Smooth muscle cell (in vitro differentiated cells): ENCODE data around the gene S100A6. TPM values are rescaled to one million over a fixed set of nuclear protein-coding genes. Genes with fewer than 3 reads are reported as not detected.

Source experiments
- DNase-seq: peaks from one replicate; lab custom pipeline; 2025; ENCODE audit not compliant: unreplicated experiment; lab: John Stamatoyannopoulos, UW
- H2AFZ ChIP-seq: fragments of 200-600 bp; sonication (generic); 2 replicates; pipeline ENCODE4 v1.6.0; 2016; ENCODE audit warnings: antibody characterized with exemption, low read depth, mild to moderate bottlenecking
- H3F3A ChIP-seq: fragments of 200-600 bp; sonication (generic); 2 replicates; pipeline ENCODE4 v1.6.0; 2017; ENCODE audit warnings: antibody characterized with exemption, low read depth
- H3K27ac ChIP-seq: fragments of 200-600 bp; sonication (generic); 2 replicates; pipeline ENCODE4 v1.5.1; 2016; ENCODE audit warnings: low read depth, mild to moderate bottlenecking
- H3K27me3 ChIP-seq: fragments of 200-600 bp; sonication (generic); 2 replicates; pipeline ENCODE4 v1.6.1; 2016; ENCODE audit warnings: low read depth, mild to moderate bottlenecking
- H3K36me3 ChIP-seq: fragments of 200-600 bp; sonication (generic); 2 replicates; pipeline ENCODE4 v1.5.1; 2016; ENCODE audit warnings: low read depth
- H3K4me1 ChIP-seq: fragments of 200-600 bp; sonication (generic); 2 replicates; pipeline ENCODE4 v1.5.1; 2016; ENCODE audit warnings: low read depth
- H3K4me2 ChIP-seq: fragments of 200-600 bp; sonication (generic); 2 replicates; pipeline ENCODE4 v1.6.0; 2016; ENCODE audit warnings: mild to moderate bottlenecking
- H3K4me3 ChIP-seq: fragments of 200-600 bp; sonication (generic); 2 replicates; pipeline ENCODE4 v1.5.1; 2016; ENCODE audit warnings: mild to moderate bottlenecking
- H3K79me2 ChIP-seq: fragments of 200-600 bp; sonication (generic); 2 replicates; pipeline ENCODE4 v1.6.0; 2016; ENCODE audit warnings: low read depth, mild to moderate bottlenecking
- H3K9ac ChIP-seq: fragments of 200-600 bp; sonication (generic); 2 replicates; pipeline ENCODE4 v1.6.0; 2016; ENCODE audit warnings: low read depth
- H3K9me3 ChIP-seq: fragments of 200-600 bp; sonication (generic); replicated peaks from 2 replicates; pipeline ENCODE4 v1.5.1; 2016; ENCODE audit warnings: low read depth
- H4K20me1 ChIP-seq: fragments of 200-600 bp; sonication (generic); 2 replicates; pipeline ENCODE4 v1.6.0; 2016; ENCODE audit warnings: low read depth
- CTCF ChIP-seq: fragments of 200-600 bp; sonication (generic); IDR thresholded peaks from 2 replicates; pipeline ENCODE4 v1.5.1; 2017; ENCODE audit warnings: borderline replicate concordance, mild to moderate bottlenecking, antibody characterized with exemption; ENCODE audit not compliant: insufficient read depth, poor library complexity, severe bottlenecking
- WGBS: methylation state at CpG from one replicate; pipeline ENCODE4 v1.1.7; 2016; ENCODE audit warnings: low lambda C conversion rate; 5-methylcytosine and 5-hydroxymethylcytosine counted together
- polyA plus RNA-seq: library from polyadenylated mRNA; unstranded; fragments of >200 nt; fragmentation: Nextera tagmentation; extraction: Ambion mirVana; gene quantifications from 2 replicates; pipeline ENCODE4 v1.2.1, GENCODE V29; 2016
- total RNA-seq: library from RNA; depleted of rRNA; stranded (reverse); fragments of >200 nt; gene quantifications from 2 replicates; pipeline ENCODE4 v1.2.3, GENCODE V29; 2014

S100A6 gene
- total and polyA plus RNA-seq, 2 experiments from 2014 or later: 499 to 1,358 TPM

- H3K4me1 ChIP-seq: peaks cover 46% of the 10 kb centered on the region
- H3K4me3 ChIP-seq: peak within 1 kb of the TSS; percentile 39
- H3K36me3 ChIP-seq: no peaks in the 10 kb centered on the region
- peak within 1 kb of the TSS; percentile 51 for H3K9ac ChIP-seq
- H3K27ac ChIP-seq: peak within 1 kb of the TSS; percentile 93
- 35% methylated on average over 19 of the region's 19 CpGs for WGBS
- H3F3A ChIP-seq: peaks cover 8% of the 10 kb centered on the region
- no peaks in the 10 kb centered on the region for H3K9me3 ChIP-seq
- no peaks in the 10 kb centered on the region for H3K79me2 ChIP-seq
- DNase-seq: peak; percentile 71
- H3K4me2 ChIP-seq: peak within 1 kb of the TSS; percentile 84
- no peak within 1 kb of the TSS for H2AFZ ChIP-seq
- no peak for TF ChIP-seq CTCF
- no peaks in the 10 kb centered on the region for H4K20me1 ChIP-seq
- no peaks in the 10 kb centered on the region for H3K27me3 ChIP-seq
Measured at GRCh38 chr1:153545067-153546055, 9.6 kb upstream of the S100A6 start, which contains the start of gene S100A4. Gene S100A4, minus strand, starts transcription at chr1:153545806. Its CDS starts 1,012 bp downstream, at chr1:153544794.

- Histone ChIP-seq H3K4me3 (peak overlapping the region; percentile 39), H3K4me1 (peaks cover 46% of the 10 kb centered on the region)
Measured at GRCh38 chr1:153544453-153545066, 8.8 kb upstream of the S100A6 start.

GRCh38 chr1:153543736-153544135, 7.9 kb upstream of the S100A6 start:
- H3K79me2 ChIP-seq: no peaks in the 10 kb centered on the region
- H3K36me3 ChIP-seq: no peaks in the 10 kb centered on the region
- no peaks in the 10 kb centered on the region for H3K27me3 ChIP-seq
- peaks cover 41% of the 10 kb centered on the region for H3K4me1 ChIP-seq
- no peak overlapping the region for H2AFZ ChIP-seq
- no peak overlapping the region for H3K4me3 ChIP-seq
- no peak for TF ChIP-seq CTCF
- H4K20me1 ChIP-seq: no peaks in the 10 kb centered on the region
- WGBS: 46% methylated on average over 4 of the region's 4 CpGs
- no peak for DNase-seq
- H3K9me3 ChIP-seq: no peaks in the 10 kb centered on the region
- H3K27ac ChIP-seq: peak overlapping the region; percentile 93
- H3K9ac ChIP-seq: peak overlapping the region; percentile 51
- H3K4me2 ChIP-seq: peak overlapping the region; percentile 84
- peaks cover 11% of the 10 kb centered on the region for H3F3A ChIP-seq

More at GRCh38 chr1:153544453-153545066, 8.8 kb upstream of the S100A6 start:
- Histone ChIP-seq H3K27me3 (no peaks in the 10 kb centered on the region), H3K36me3 (no peaks in the 10 kb centered on the region), H3K79me2 (no peaks in the 10 kb centered on the region), H3K9me3 (no peaks in the 10 kb centered on the region), H3K4me2 (peak overlapping the region; percentile 84), H3F3A (peaks cover 8% of the 10 kb centered on the region), H3K27ac (peak overlapping the region; percentile 93), H3K9ac (peak overlapping the region; percentile 51), H2AFZ (no peak overlapping the region), H4K20me1 (no peaks in the 10 kb centered on the region)
- WGBS: 35% methylated on average over 10 of the region's 10 CpGs
- no peak for TF ChIP-seq CTCF
- DNase-seq: no peak
